Right ventricle myocardium superior (tissue), 1 donor: ENCODE results near the gene CNNM2. TPM values are rescaled to one million over a fixed set of nuclear protein-coding genes. Genes with fewer than 3 reads are reported as not detected.
"Not testable (repeated sequence)": the region's sequence is repeated elsewhere in the genome, so short reads cannot be mapped to it uniquely, and the experiment has no call there.

Experiments
- ATAC-seq: fragments of 200-7000 bp; cut with Tn5 transposase; one replicate; pipeline ENCODE4 v1.9.1; 2020; ENCODE audit warnings: mild to moderate bottlenecking; ENCODE audit not compliant: poor library complexity
- DNase-seq: peaks from one replicate; pipeline ENCODE4 v3.0.0-alpha.2; 2020
- intact Hi-C: fragments of 100-400 bp; cut with DNase I; formaldehyde crosslinking; loops from one replicate; pipeline ENCODE4 v1.11.2; 2022
- total RNA-seq: library from RNA; stranded (reverse); fragmentation: NEBNext Ultra II Directional; extraction: Animal tissue kit (Norgen Biotek cat#: 25700); gene quantifications from one replicate; pipeline ENCODE4 v1.2.1, GENCODE V29; 2021
- donor health status: DM: no; HTN: yes; CAD: no; lungs with severe emphysema.

CNNM2 gene
- total RNA-seq, 1 donor from 2014 or later = 2.6 TPM

- ATAC-seq = peak; percentile 61
Measured at GRCh38 chr10:103058034-103058433, 139.9 kb downstream of the CNNM2 start.

DNA sequence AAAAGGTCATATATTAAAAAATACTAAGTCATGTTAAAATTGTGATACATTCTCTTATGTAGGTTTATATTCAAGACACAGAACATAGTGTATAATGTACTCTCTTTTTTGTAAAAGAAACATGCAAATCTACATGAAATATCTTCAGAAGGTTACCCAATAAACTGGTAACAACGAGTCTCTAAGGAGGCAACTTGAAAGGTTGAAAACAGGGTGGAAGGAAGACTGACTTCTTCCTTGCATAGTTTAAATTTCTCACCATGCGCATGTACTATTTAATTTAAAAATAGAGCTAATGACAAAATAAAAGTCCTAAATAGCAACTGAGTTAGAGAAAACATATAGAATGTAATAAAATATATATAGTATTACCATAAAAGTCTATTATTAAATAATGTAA, 142.5 kb downstream of the CNNM2 start:
- DNase-seq (no peak), ATAC-seq (no peak)
- intact Hi-C loops = no loop called here

More at GRCh38 chr10:103058034-103058433, 139.9 kb downstream of the CNNM2 start:
- no peak for DNase-seq
- intact Hi-C loops = no loop called here

DNA sequence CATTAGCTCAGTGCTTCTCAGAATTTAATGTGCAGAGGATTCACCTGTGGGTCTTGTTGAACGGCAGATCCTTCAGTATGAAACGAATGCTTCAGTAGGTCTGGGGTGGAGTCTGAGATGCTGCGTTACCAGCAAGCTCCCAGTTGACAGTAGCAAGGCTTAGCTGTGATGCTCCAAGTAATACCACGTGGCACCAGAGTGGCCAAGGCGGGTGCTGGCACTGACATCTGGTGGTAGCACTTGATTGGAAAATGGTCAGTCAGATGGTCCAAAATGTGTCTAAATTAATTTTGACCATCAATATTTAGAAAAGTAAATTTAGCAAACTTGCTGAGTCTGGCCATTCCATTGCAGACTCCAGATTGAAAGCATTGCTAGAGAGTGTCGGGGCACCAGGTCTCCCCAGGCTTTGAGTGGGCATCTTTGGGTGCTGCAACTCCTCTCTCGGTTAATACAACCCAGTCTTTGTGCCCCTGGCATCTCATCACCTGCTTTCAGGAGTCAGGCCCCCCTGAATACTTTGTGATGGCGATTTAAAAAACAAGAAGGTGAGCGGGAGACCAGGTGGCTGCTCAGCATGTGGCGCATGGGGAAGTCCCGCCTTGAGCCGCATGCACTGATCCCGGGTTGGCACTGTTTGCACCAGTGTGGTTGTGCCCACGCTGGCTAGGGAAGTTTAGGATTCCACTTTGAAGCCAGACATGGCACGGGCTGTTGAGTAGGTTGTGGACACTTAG, 144.9 kb downstream of the CNNM2 start:
- intact Hi-C loops = no loop called here
- DNase-seq (no peak), ATAC-seq (no peak)

- intact Hi-C loops = loop anchor here (5.0 kb wide), 2 partner anchors 148 to 338 kb away; partner anchors contain the start of gene CNNM2
- no peak for DNase-seq
- no peak for ATAC-seq
Measured at GRCh38 chr10:103064956-103065355, 146.9 kb downstream of the CNNM2 start.

DNA sequence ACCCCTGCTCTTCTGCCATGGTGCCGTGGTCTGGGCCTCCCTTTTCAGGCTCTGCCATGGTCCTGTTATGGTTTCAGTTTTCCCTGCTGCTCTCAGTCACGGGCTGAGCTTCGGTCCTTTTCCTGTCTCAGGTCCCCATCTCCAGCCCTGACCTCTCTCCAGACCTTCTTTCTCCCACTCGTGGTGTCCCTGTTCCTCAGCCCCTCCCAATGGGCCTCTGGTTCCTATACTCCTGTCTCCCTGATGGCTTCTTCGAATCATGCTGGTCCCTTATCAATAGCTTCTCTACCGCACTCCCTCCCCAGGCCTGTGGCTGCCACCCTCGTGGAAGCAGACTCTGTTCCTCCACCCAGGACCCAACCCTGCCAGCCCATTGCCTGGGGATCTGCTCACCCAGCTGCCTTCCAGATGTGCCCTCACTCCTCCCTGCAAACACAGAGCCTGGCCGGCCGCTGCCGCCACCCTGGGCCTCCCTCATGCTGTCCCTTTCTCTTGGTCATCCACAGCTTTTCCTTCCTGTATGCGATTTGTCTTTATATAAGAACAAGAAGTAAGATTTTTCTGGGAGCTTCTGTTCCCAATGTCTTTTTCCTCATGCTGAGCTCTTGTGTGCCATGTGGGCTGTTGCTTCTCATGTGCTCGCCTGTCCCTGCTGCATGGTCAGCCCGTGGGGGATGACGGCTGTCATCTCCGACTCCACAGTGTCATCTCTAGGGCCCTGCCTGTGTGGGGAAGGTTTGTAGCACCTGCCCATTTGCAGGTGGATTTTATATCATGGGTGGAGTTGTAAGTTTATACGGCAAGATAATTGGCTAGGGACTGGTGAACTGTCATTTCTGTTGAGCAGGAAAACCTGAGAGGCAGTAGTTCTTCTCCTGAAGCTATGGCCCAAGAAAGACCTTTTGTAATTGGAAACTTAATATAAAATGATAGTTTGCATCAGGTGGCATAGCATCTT, 148.3 kb downstream of the CNNM2 start:
- ATAC-seq (no peak), DNase-seq (no peak)
- intact Hi-C loops = loop anchor here (5.0 kb wide), 2 partner anchors 149 to 339 kb away; partner anchors contain the start of gene CNNM2

DNA sequence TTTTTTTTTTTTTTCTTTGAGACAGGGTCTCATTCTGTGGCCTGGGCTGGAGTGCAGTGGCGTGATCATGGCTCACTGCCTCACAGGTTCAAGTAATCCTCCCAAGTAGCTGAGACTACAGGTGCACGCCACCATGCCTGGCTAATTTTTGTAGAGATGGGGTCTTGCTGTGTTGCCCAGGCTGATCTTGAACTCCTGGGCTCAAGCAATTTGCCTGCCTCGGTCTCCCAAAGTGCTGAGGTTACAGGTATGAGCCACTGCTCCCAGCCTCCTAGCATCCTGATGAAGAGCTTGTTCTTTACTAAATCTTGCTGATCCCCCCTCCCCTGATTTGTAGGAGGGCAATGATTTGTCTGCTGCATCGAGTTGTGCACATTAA, 149.0 kb downstream of the CNNM2 start:
- ATAC-seq, DNase-seq: not testable (repeated sequence)
- intact Hi-C loops = loop anchor here (5.0 kb wide), 2 partner anchors 150 to 340 kb away; partner anchors contain the start of gene CNNM2

- no peak for ATAC-seq
- intact Hi-C loops = loop anchor here (5.0 kb wide), 2 partner anchors 150 to 340 kb away; partner anchors contain the start of gene CNNM2
Measured at GRCh38 chr10:103067484-103067883, 149.4 kb downstream of the CNNM2 start.

GRCh38 chr10:103067956-103068355, 149.9 kb downstream of the CNNM2 start:
- DNase-seq (no peak), ATAC-seq (no peak)
- intact Hi-C loops = loop anchor here (5.0 kb wide), 2 partner anchors 151 to 341 kb away; partner anchors contain the start of gene CNNM2

More at GRCh38 chr10:103067484-103067883, 149.4 kb downstream of the CNNM2 start:
- no peak for DNase-seq

GRCh38 chr10:103069453-103070331, 151.6 kb downstream of the CNNM2 start:
- DNase-seq = peak; percentile 68
- ATAC-seq = peak; percentile 84
- intact Hi-C loops = loop anchor here (5.0 kb wide), 3 partner anchors 152 to 342 kb away; partner anchors contain the start of gene CNNM2

GRCh38 chr10:103072276-103072675, 154.2 kb downstream of the CNNM2 start:
- ATAC-seq = no peak
- intact Hi-C loops = loop anchor here (5.0 kb wide), 1 partner anchor 240 kb away; no protein-coding TSS in a partner anchor

GRCh38 chr10:103072891-103073290, 154.8 kb downstream of the CNNM2 start:
- intact Hi-C loops = loop anchor here (5.0 kb wide), 1 partner anchor 241 kb away; no protein-coding TSS in a partner anchor
- DNase-seq = no peak
- no peak for ATAC-seq

More at GRCh38 chr10:103072276-103072675, 154.2 kb downstream of the CNNM2 start:
- DNase-seq = no peak

DNA sequence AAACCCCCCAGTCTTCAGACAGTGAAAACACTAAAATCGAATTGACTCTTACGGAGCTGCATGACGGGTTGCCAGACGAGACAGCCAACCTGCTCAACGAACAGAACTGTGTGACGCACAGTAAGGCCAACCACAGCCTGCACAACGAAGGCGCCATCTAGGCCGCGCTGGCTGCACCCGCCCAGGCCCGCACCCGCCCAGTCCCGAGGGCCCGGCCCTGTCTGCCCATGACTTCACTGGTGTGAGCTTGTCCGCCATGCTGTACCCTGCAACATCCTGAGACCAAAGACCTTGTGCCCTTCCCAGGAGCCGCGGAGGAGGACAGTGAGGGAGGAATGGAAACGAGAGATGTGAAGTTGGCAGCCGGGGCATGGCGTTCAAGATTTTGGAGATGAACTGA, 158.9 kb downstream of the CNNM2 start:
- ATAC-seq (no peak), DNase-seq (no peak)
- intact Hi-C loops = no loop called here

- ATAC-seq (no peak), DNase-seq (no peak)
- intact Hi-C loops = no loop called here
Measured at GRCh38 chr10:103077491-103078308, 159.6 kb downstream of the CNNM2 start.

DNA sequence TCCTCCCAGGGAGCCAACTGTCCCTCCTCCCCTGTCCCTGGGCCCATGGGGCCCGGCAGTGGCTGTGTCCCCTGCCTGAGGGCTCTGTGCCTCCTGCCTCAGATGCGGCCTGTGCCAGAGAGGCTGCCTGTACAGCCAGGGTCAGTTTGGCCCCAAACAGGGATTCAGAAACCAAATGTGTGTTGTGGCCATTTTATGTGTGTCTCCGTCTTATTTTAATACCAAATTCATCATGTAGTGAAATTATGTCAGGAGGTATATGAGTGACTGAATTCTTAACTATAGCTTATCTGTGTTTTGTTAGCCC, 160.2 kb downstream of the CNNM2 start:
- no peak for DNase-seq
- intact Hi-C loops = no loop called here
- ATAC-seq = no peak

DNA sequence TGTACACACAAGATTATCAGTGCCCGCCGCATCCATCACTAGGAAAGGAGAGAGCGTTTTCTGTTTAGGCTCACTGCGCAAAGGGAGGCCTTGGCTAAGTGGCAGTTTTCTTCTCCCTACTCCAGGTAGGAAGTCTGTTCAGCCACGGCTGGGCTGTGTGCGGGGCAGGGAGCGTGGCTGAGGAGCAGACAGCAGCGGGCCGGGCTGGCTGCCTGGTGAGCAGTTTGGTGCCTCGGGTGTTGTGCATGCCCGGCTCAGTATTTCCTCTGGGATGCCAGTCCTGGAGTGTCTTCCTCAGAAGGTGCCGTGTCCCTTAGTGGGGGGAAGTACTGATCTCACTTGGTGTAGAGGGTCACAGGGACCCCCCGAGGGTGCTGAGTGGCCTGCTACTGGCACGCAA, 160.6 kb downstream of the CNNM2 start:
- ATAC-seq (no peak), DNase-seq (no peak)
- intact Hi-C loops = no loop called here

GRCh38 chr10:103079100-103079499, 161.0 kb downstream of the CNNM2 start:
- ATAC-seq (no peak), DNase-seq (no peak)
- intact Hi-C loops = no loop called here

DNA sequence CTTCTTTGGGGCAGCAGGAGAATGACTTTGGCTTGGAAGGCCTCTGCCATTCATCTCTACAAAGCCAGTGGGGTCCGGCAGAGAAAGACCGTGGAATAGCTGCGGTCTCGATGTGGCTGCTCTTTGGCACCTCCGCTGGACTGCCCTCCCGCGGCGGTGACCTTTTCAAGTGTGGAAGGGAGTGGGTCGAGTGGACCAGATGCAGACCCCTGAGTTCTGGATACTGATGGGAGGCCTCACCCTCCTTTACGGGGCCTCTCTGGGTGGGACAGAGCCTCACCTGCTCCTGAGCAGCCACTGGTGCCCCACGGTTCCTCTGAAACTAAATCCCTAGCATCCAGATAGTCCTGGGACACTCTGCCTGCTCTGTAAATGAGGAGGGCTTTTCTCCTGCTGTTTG, 161.9 kb downstream of the CNNM2 start:
- intact Hi-C loops = no loop called here
- no peak for ATAC-seq

More for the DNA sequence above, 161.9 kb downstream of the CNNM2 start:
- DNase-seq = no peak
